DOHH2 (cell line): Measurements from ENCODE around the gene KCNN4.

Source experiments
- H3F3A ChIP-seq: fragments of 200-600 bp; sonication (generic), shearing (Covaris generic); 2 replicates; pipeline ENCODE4 v1.6.0; 2016; ENCODE audit warnings: antibody characterized with exemption, mild to moderate bottlenecking; ENCODE audit not compliant: control insufficient read depth, insufficient read depth
- H3K27ac ChIP-seq: fragments of 200-600 bp; sonication (generic); 2 replicates; pipeline ENCODE4 v1.5.1; 2014; ENCODE audit warnings: low read depth, mild to moderate bottlenecking, low read length, moderate library complexity
- H3K27me3 ChIP-seq: fragments of 200-600 bp; sonication (generic); 2 replicates; pipeline ENCODE4 v1.6.1; 2014; ENCODE audit warnings: mild to moderate bottlenecking, low read length, mixed read lengths; ENCODE audit not compliant: control insufficient read depth
- H3K36me3 ChIP-seq: fragments of 200-600 bp; sonication (generic); 2 replicates; pipeline ENCODE4 v1.6.1; 2014; ENCODE audit warnings: mild to moderate bottlenecking, low read length, moderate library complexity, mixed read lengths; ENCODE audit not compliant: control insufficient read depth
- H3K4me1 ChIP-seq: fragments of 200-600 bp; sonication (generic); 2 replicates; pipeline ENCODE4 v1.6.1; 2014; ENCODE audit warnings: mild to moderate bottlenecking, low read length, mixed read lengths; ENCODE audit not compliant: control insufficient read depth
- H3K4me2 ChIP-seq: fragments of 200-600 bp; sonication (generic); 2 replicates; pipeline ENCODE4 v1.6.0; 2014; ENCODE audit warnings: mild to moderate bottlenecking, low read length, moderate library complexity
- H3K4me3 ChIP-seq: fragments of 200-600 bp; sonication (generic); 2 replicates; pipeline ENCODE4 v1.5.1; 2014; ENCODE audit warnings: mild to moderate bottlenecking, low read length, mixed read lengths
- H3K79me2 ChIP-seq: fragments of 200-600 bp; sonication (generic); 2 replicates; pipeline ENCODE4 v1.6.1; 2014; ENCODE audit warnings: mild to moderate bottlenecking, low read length, mixed read lengths; ENCODE audit not compliant: control insufficient read depth
- H3K9me2 ChIP-seq: fragments of 200-600 bp; sonication (generic); replicated peaks from 2 replicates; pipeline ENCODE4 v1.6.1; 2014; ENCODE audit warnings: mild to moderate bottlenecking, low read length, mixed read lengths; ENCODE audit not compliant: control insufficient read depth
- H3K9me3 ChIP-seq: fragments of 200-600 bp; sonication (generic); 2 replicates; pipeline ENCODE4 v1.6.1; 2014; ENCODE audit warnings: antibody characterized with exemption, low read length, mixed read lengths; ENCODE audit not compliant: control insufficient read depth, insufficient read depth
- H4K20me1 ChIP-seq: fragments of 200-600 bp; sonication (generic); 2 replicates; pipeline ENCODE4 v1.6.0; 2014; ENCODE audit warnings: low read depth, mild to moderate bottlenecking, antibody characterized with exemption, low read length, moderate library complexity; ENCODE audit not compliant: control insufficient read depth, insufficient read depth
- CTCF ChIP-seq: fragments of 200-600 bp; sonication (generic); IDR thresholded peaks from one replicate; pipeline ENCODE4 v1.5.1; 2014; ENCODE audit warnings: antibody characterized with exemption, mild to moderate bottlenecking, low read depth, low read length; ENCODE audit not compliant: poor library complexity, severe bottlenecking
- EZH2phosphoT487 ChIP-seq: fragments of 200-600 bp; sonication (generic); IDR thresholded peaks from 2 replicates; pipeline ENCODE4 v1.6.1; 2017; ENCODE audit warnings: borderline replicate concordance, mild to moderate bottlenecking, antibody characterized with exemption, low read length, moderate library complexity, mixed read lengths

KCNN4 gene

GRCh38 chr19:43783636-43784035 is 2.9 kb upstream of the KCNN4 start:
- Histone ChIP-seq H3K9me3 (no peaks in the 10 kb centered on the region), H4K20me1 (no peaks in the 10 kb centered on the region), H3K27ac (peak overlapping the region; percentile 95), H3K36me3 (peaks cover 10% of the 10 kb centered on the region), H3K27me3 (no peaks in the 10 kb centered on the region), H3F3A (peaks cover 20% of the 10 kb centered on the region), H3K79me2 (peaks cover 37% of the 10 kb centered on the region), H3K4me1 (peaks cover 61% of the 10 kb centered on the region), H3K4me2 (peak overlapping the region; percentile 90), H3K4me3 (peak overlapping the region; percentile 94), H3K9me2 (no peaks in the 10 kb centered on the region)
- no peak for TF ChIP-seq EZH2phosphoT487
- no peak for TF ChIP-seq CTCF

GRCh38 chr19:43782689-43783231 is 2.0 kb upstream of the KCNN4 start:
- peaks cover 70% of the 10 kb centered on the region for H3K4me1 ChIP-seq
- H3K27ac ChIP-seq, result peak overlapping the region; percentile 95

DNA sequence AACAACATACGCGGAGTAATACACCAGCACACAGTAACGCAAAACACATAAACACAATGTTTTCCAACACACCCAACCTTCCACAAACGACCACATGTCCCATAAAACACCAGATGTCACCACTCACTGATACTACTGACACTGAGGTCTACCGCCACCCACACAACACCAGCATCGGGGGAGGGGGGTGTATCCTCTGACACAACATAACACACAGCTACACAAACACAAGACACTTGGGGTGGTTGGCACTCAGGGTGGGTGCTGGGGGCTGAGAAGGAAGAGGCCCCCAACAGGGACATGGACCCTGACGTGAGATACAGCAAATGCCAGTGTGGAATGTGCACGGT is 1.5 kb upstream of the KCNN4 start:
- Histone ChIP-seq H3K79me2 (peaks cover 38% of the 10 kb centered on the region), H3K4me1 (peaks cover 74% of the 10 kb centered on the region), H3K9me2 (no peaks in the 10 kb centered on the region), H3K27ac (peak overlapping the region; percentile 95), H3F3A (peaks cover 32% of the 10 kb centered on the region), H3K27me3 (no peaks in the 10 kb centered on the region), H3K36me3 (peaks cover 10% of the 10 kb centered on the region), H4K20me1 (no peaks in the 10 kb centered on the region), H3K9me3 (no peaks in the 10 kb centered on the region), H3K4me2 (peak overlapping the region; percentile 90), H3K4me3 (peak overlapping the region; percentile 94)
- no peak for TF ChIP-seq CTCF
- no peak for TF ChIP-seq EZH2phosphoT487

More at GRCh38 chr19:43782689-43783231, 2.0 kb upstream of the KCNN4 start:
- Histone ChIP-seq H3K9me3 (no peaks in the 10 kb centered on the region), H3K79me2 (peaks cover 37% of the 10 kb centered on the region), H3F3A (peaks cover 27% of the 10 kb centered on the region), H3K4me3 (peak overlapping the region; percentile 94), H3K27me3 (no peaks in the 10 kb centered on the region), H3K9me2 (no peaks in the 10 kb centered on the region), H3K4me2 (peak overlapping the region; percentile 90), H4K20me1 (no peaks in the 10 kb centered on the region), H3K36me3 (peaks cover 10% of the 10 kb centered on the region)
- TF ChIP-seq CTCF (peak; percentile 10), EZH2phosphoT487 (no peak)
